GM21825 (cell line): ENCODE data around the gene LRPAP1.
"Not testable (repeated sequence)": the region's sequence is repeated elsewhere in the genome, so short reads cannot be mapped to it uniquely, and the experiment has no call there.

Source experiments
- ATAC-seq: cut with Tn5 transposase; IDR thresholded peaks from one replicate; pipeline ENCODE4 v1.9.1; 2021; ENCODE audit warnings: mild to moderate bottlenecking, moderate library complexity; ENCODE audit not compliant: unreplicated experiment

Gene LRPAP1

GRCh38 chr4:3464349-3464905 lies 67.8 kb downstream of the LRPAP1 start:
- no peak for ATAC-seq

GRCh38 chr4:3463556-3464348 lies 68.5 kb downstream of the LRPAP1 start:
- no peak for ATAC-seq

GRCh38 chr4:3462790-3463415 lies 69.3 kb downstream of the LRPAP1 start, which contains the start of gene DOK7:
TSS of gene DOK7 (plus strand) at chr4:3463306. CDS start at chr4:3463376, 70 bp downstream.
- ATAC-seq, result no peak

- ATAC-seq, result no peak
Observed at GRCh38 chr4:3462321-3462789, 69.9 kb downstream of the LRPAP1 start.

GRCh38 chr4:3461515-3462291 lies 70.5 kb downstream of the LRPAP1 start:
- ATAC-seq, result no peak

- no peak for ATAC-seq
Observed at GRCh38 chr4:3460926-3461325, 71.3 kb downstream of the LRPAP1 start.

- ATAC-seq, result not testable (repeated sequence)
Observed at GRCh38 chr4:3459156-3459555, 73.1 kb downstream of the LRPAP1 start.

- ATAC-seq, result no peak
Observed at GRCh38 chr4:3458371-3458770, 73.9 kb downstream of the LRPAP1 start.

- ATAC-seq, result not testable (repeated sequence)
Observed at GRCh38 chr4:3455596-3455995, 76.6 kb downstream of the LRPAP1 start.
